Measurements from ENCODE around the gene MYO18A.

MYO18A gene

GRCh38 chr17:29178750-29179231 is 1.4 kb downstream of the MYO18A start:
- TF ChIP-seq, protein P1, sequence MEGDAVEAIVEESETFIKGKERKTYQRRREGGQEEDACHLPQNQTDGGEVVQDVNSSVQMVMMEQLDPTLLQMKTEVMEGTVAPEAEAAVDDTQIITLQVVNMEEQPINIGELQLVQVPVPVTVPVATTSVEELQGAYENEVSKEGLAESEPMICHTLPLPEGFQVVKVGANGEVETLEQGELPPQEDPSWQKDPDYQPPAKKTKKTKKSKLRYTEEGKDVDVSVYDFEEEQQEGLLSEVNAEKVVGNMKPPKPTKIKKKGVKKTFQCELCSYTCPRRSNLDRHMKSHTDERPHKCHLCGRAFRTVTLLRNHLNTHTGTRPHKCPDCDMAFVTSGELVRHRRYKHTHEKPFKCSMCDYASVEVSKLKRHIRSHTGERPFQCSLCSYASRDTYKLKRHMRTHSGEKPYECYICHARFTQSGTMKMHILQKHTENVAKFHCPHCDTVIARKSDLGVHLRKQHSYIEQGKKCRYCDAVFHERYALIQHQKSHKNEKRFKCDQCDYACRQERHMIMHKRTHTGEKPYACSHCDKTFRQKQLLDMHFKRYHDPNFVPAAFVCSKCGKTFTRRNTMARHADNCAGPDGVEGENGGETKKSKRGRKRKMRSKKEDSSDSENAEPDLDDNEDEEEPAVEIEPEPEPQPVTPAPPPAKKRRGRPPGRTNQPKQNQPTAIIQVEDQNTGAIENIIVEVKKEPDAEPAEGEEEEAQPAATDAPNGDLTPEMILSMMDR (conservative IDR thresholded peaks at IDR 0.05; ENCODE audit: low read depth, low read length), result no peak
- H3K4me3 ChIP-seq (ENCODE audit: low read depth, low read length), result peak overlapping the region; percentile 24

DNA sequence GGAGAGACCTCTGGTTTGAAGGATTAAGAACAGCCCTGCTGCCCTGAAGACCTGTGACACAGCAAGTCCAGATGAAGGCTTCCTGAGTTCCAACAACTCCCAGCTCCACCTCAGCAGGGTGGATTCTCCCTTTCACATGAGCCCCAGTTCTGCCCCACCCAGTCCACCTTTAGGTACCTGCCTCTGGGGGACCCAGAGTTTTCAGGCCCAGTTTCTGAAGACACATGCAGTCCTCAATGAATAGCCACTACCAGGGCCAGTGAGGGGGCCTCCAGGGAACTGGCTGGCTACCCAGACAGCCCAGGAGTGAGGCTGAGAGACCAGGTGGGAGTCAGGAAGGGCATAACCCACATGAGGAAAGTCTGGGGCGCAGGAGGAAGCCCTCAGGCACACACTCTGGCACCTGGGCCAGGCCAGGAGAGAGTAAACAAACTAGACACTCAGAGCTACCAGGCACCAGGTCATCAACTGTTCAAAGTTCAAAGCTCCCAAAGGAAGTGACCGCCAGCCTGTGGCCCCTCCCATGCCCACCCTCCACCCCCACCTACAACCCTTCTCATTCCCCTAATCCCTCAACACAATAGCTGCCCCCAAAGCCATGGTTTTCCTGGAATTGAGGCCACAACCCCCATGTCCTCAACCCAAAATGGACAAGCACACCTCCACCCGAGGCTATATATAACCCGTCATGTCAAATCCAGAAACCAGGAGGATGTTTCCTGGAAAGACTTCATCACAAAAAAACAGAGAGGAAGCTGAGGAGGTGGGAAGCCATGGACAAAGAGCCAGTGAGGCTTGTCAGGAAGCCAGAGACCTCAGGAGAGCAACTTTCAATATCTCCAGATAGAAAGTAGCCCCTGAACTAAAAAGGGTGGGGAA is 2.1 kb downstream of the MYO18A start:
- no peak for DNase-seq (ENCODE audit: low read depth)
- peak overlapping the region; percentile 24 for H3K4me3 ChIP-seq (ENCODE audit: low read depth, low read length)
- TF ChIP-seq, protein P1 (conservative IDR thresholded peaks at IDR 0.05; ENCODE audit: low read depth, low read length), result no peak

More at GRCh38 chr17:29178750-29179231, 1.4 kb downstream of the MYO18A start:
- DNase-seq (ENCODE audit: low read depth), result no peak

DNA sequence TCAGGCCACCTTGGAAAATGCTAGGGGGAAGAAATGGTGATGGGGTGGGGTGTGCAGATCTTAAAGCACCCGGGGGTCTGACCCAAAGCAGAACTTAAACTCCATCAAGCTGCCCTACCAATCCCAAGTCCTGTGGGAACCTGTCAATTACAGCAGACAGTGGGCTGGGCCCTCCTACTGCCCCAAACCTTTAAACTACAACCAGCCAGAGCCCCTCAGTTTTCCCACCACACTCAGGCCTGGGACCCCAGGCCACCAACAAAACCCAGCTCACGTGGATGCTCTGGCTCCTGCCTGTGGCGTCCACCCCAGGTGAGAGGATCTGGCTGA is 2.7 kb downstream of the MYO18A start:
- no peak overlapping the region for H3K4me3 ChIP-seq (ENCODE audit: low read depth, low read length)
- no peak for DNase-seq (ENCODE audit: low read depth)
- TF ChIP-seq, protein P1 (conservative IDR thresholded peaks at IDR 0.05; ENCODE audit: low read depth, low read length), result no peak

DNA sequence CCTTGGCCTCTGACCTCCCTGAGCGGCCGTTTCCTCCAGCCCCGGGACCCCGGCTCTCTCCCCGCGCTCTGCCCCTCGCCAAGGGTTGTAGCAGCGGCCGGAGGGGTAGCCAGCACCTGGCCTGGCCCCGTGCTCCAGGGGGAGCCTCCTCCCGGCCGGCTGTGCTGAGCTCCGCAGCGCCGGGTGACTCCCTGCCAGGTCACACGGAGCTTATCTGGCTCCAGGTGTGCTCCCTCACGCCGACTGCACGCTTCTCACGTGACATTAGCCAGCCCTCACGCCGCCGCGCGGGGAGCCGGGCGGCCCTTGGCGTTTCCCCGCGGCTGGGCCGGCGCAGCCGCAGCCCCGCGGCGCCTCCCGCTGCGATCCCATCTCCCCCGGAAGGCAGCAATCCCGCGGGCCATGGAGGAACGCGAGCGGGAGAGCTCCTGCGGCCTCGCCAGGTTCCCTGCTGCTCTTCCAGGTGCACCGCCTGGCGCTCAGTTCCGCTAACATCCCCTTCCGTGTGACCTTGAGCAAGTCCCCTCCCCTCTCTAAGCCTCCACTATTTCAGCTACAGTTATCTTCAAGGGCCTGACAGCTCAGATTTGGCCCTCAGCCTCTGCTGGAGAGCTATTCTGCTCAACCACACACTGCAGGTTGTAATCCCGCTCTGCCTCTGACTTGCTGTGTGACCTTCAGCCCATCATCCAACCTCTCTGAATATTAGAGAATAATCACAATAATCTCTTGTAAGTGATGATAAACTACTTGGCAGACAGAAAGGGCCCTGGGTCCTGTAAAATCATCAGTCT is 3.4 kb downstream of the MYO18A start:
- H3K4me3 ChIP-seq (ENCODE audit: low read depth, low read length), result peak overlapping the region; percentile 59
- peak; percentile 67 for DNase-seq (ENCODE audit: low read depth)
- TF ChIP-seq, protein P1 (conservative IDR thresholded peaks at IDR 0.05; ENCODE audit: low read depth, low read length), result no peak

DNA sequence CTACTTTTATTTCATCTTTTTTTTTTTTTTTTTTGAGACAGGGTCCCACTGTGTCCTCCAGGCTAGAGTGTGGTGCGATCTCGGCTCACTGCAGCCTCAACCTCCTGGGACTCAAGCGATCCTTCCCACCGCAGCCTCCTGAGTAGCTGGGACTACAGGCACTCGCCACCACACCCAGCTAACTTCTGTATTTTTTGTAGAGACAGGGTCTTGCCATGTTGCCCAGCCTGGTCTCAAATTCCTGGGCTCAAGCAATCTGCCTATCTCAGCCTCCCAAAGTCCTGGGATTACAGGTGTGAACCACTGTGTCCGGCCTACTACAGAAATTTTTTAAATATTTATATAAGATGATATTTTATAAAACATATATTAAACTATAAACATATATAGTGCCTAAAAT is 4.8 kb downstream of the MYO18A start:
- TF ChIP-seq, protein P1 (conservative IDR thresholded peaks at IDR 0.05; ENCODE audit: low read depth, low read length), result no peak
- no peak for DNase-seq (ENCODE audit: low read depth)
- H3K4me3 ChIP-seq (ENCODE audit: low read depth, low read length), result no peak overlapping the region

DNA sequence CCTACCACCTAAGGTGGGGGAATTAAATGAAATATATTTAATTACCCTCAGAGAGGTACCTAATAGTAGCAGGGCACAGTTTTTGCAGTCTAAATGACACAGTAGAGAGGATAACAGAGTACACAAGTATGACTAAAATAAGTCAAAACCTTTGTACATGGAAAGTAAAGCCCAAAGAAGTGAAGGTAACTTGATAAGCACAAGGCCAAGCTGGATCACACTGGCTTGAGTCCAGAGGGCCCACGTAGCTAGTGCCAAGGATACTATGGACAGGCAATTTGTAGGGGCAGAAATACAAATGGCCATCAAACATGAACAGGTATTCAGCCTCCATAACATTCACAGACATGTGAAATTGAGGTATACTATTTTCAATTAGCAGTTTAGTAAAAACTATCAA is 7.6 kb downstream of the MYO18A start:
- no peak for DNase-seq (ENCODE audit: low read depth)
- H3K4me3 ChIP-seq (ENCODE audit: low read depth, low read length), result no peak overlapping the region
- TF ChIP-seq, protein P1 (conservative IDR thresholded peaks at IDR 0.05; ENCODE audit: low read depth, low read length), result no peak

Measured in choroid plexus epithelial cell (primary cell).